ENCODE results near the gene UBE2D3. TPM values are rescaled to one million over a fixed set of nuclear protein-coding genes. Genes with fewer than 3 reads are reported as not detected.

UBE2D3 gene
- 864 and 871 TPM in 2 replicates for polyA plus RNA-seq (2013)

DNA sequence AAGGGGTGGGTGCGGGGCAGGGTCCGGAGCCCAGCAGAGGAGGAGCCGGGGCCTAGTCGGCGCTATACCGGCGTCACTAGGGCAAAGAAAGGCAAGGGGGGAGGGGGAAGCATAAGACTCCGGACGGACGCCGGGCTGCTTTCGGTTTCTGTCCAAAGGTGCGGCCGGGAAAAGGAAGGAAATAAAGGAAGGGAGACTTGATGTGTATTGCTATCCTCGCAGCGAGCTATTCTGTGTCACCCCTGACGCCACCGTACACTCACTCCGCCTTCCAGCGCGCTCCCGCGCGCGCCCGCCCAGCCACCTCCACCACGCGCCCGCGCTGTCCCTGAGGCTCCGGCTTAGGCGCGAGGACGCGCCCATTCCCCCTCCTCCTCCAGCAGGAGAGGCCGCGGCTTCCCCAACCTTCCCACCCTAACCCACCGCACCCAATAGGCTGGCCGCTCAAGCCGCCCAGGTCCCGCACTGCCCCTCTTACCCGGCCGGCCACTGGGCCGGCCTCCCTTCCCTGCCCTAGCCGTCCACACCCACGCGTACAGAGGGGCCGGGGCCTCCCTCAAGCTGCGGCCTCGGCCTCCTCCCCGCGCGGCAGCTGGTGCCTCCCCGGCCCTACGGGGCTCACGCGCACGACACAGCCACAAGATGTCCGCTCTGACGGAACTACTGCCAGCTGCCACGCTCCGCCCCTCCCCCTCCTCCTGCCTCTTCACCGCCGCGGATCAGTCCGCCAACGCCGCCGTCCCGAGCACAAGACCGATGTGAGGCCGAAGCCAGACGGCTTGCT lies at the start of gene UBE2D3:
UBE2D3 (minus strand) TSS at position 662 of the 784 bp plus-strand sequence. CDS start 1,043 bp downstream, outside the sequence.
- peak within 1 kb of the TSS; percentile 50 for H2BK120ac ChIP-seq (ENCODE audit: insufficient read depth, low read length, poor library complexity)
- peak within 1 kb of the TSS; percentile 87 for H2BK5ac ChIP-seq (ENCODE audit: low read depth, low read length, poor library complexity)
- peak within 1 kb of the TSS; percentile 66 for H3K4me2 ChIP-seq (ENCODE audit: low read length)
- H3K18ac ChIP-seq (ENCODE audit: low read length), result peak within 1 kb of the TSS; percentile 98
- no peaks in the 10 kb centered on the region for H3K27me3 ChIP-seq (ENCODE audit: insufficient read depth, low read length)
- H3K9ac ChIP-seq (ENCODE audit: low read length), result peak within 1 kb of the TSS; percentile 100
- WGBS (ENCODE audit: extremely low coverage, insufficient coverage, insufficient read length), result no CpG with 5 or more reads among the region's 73 CpGs
- H2AFZ ChIP-seq (ENCODE audit: insufficient read depth, low read length, poor library complexity), result peak within 1 kb of the TSS; percentile 78
- H3K23ac ChIP-seq (ENCODE audit: low read length), result no peak within 1 kb of the TSS
- no peaks in the 10 kb centered on the region for H3K9me3 ChIP-seq (ENCODE audit: insufficient read depth, low read depth, low read length)
- peaks cover 20% of the 10 kb centered on the region for H3K79me2 ChIP-seq (ENCODE audit: control insufficient read depth, insufficient read depth, low read length, poor library complexity)
- peak within 1 kb of the TSS; percentile 92 for H3K4me3 ChIP-seq (ENCODE audit: low read depth, low read length)
- peak within 1 kb of the TSS; percentile 93 for H3K4ac ChIP-seq (ENCODE audit: low read depth, low read length)
- H3K14ac ChIP-seq (ENCODE audit: low read length), result peak within 1 kb of the TSS; percentile 97
- H3K36me3 ChIP-seq (ENCODE audit: control insufficient read depth in 1 of 2, insufficient read depth in 2 of 2, low read length in 2 of 2), result no peaks in the 10 kb centered on the region
- peak within 1 kb of the TSS; percentile 98 for H4K12ac ChIP-seq (ENCODE audit: low read depth, low read length)
- peak within 1 kb of the TSS; percentile 83 for H4K8ac ChIP-seq (ENCODE audit: low read depth, low read length)
- H4K91ac ChIP-seq (ENCODE audit: low read depth, low read length), result peak within 1 kb of the TSS; percentile 99
- peak within 1 kb of the TSS; percentile 99 for H3K27ac ChIP-seq (ENCODE audit: low read depth, low read length)
- peaks cover 0 to 4% of the 10 kb centered on the region in 2 experiments for H3K4me1 ChIP-seq (ENCODE audit: control insufficient read depth in 1 of 2, insufficient read depth in 2 of 2, low read length in 2 of 2)
- peak within 1 kb of the TSS; percentile 46 for H2BK12ac ChIP-seq (ENCODE audit: low read length)
- peak; percentile 93 to 94 for DNase-seq
- peak within 1 kb of the TSS; percentile 82 for H2AK5ac ChIP-seq (ENCODE audit: low read length)
- peaks cover 25% of the 10 kb centered on the region for H3K79me1 ChIP-seq (ENCODE audit: low read length)

DNA sequence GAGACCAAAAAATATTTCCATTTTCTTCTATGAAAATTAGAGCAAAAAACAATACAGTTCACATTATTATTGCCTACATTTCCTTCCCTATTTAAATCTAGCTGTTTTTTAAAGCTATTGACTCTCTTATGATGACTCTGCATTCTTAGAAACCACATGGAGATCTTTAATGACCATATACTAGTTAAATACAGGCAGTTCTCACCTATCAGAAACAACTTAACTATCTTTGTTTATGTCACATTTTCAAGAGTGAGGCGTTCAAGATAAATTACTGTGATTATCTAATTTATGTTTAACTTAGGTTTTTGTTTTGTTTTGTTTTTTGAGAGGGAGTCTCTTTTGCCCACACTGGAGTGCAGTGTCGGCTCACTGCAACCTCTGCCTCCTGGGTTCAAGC lies 44.4 kb upstream of the UBE2D3 start:
- peaks cover 0 to 8% of the 10 kb centered on the region in 2 experiments for H3K36me3 ChIP-seq (ENCODE audit: control insufficient read depth in 1 of 2, insufficient read depth in 2 of 2, low read length in 2 of 2)
- peaks cover 12% of the 10 kb centered on the region for H3K79me1 ChIP-seq (ENCODE audit: low read length)
- H3K14ac ChIP-seq (ENCODE audit: low read length), result no peak overlapping the region
- H3K4ac ChIP-seq (ENCODE audit: low read depth, low read length), result peak overlapping the region; percentile 64
- no peak overlapping the region for H2BK120ac ChIP-seq (ENCODE audit: insufficient read depth, low read length, poor library complexity)
- H3K4me2 ChIP-seq (ENCODE audit: low read length), result no peak overlapping the region
- no peak overlapping the region for H4K8ac ChIP-seq (ENCODE audit: low read depth, low read length)
- no peak overlapping the region for H2AK5ac ChIP-seq (ENCODE audit: low read length)
- H3K27me3 ChIP-seq (ENCODE audit: insufficient read depth, low read length), result no peaks in the 10 kb centered on the region
- H3K4me1 ChIP-seq (ENCODE audit: control insufficient read depth in 1 of 2, insufficient read depth in 2 of 2, low read length in 2 of 2), result peaks cover 0 to 3% of the 10 kb centered on the region in 2 experiments
- H3K9me3 ChIP-seq (ENCODE audit: insufficient read depth, low read depth, low read length), result no peaks in the 10 kb centered on the region
- H2BK12ac ChIP-seq (ENCODE audit: low read length), result no peak overlapping the region
- no peak overlapping the region for H2BK5ac ChIP-seq (ENCODE audit: low read depth, low read length, poor library complexity)
- no peak overlapping the region for H4K91ac ChIP-seq (ENCODE audit: low read depth, low read length)
- no peak overlapping the region for H3K18ac ChIP-seq (ENCODE audit: low read length)
- H3K4me3 ChIP-seq (ENCODE audit: low read depth, low read length), result no peak overlapping the region
- DNase-seq, result no peak
- no CpG with 5 or more reads among the region's 2 CpGs for WGBS (ENCODE audit: extremely low coverage, insufficient coverage, insufficient read length)
- no peaks in the 10 kb centered on the region for H3K79me2 ChIP-seq (ENCODE audit: control insufficient read depth, insufficient read depth, low read length, poor library complexity)
- no peak overlapping the region for H2AFZ ChIP-seq (ENCODE audit: insufficient read depth, low read length, poor library complexity)
- no peak overlapping the region for H3K27ac ChIP-seq (ENCODE audit: low read depth, low read length)
- H3K9ac ChIP-seq (ENCODE audit: low read length), result no peak overlapping the region
- H3K23ac ChIP-seq (ENCODE audit: low read length), result no peak overlapping the region
- no peak overlapping the region for H4K12ac ChIP-seq (ENCODE audit: low read depth, low read length)

DNA sequence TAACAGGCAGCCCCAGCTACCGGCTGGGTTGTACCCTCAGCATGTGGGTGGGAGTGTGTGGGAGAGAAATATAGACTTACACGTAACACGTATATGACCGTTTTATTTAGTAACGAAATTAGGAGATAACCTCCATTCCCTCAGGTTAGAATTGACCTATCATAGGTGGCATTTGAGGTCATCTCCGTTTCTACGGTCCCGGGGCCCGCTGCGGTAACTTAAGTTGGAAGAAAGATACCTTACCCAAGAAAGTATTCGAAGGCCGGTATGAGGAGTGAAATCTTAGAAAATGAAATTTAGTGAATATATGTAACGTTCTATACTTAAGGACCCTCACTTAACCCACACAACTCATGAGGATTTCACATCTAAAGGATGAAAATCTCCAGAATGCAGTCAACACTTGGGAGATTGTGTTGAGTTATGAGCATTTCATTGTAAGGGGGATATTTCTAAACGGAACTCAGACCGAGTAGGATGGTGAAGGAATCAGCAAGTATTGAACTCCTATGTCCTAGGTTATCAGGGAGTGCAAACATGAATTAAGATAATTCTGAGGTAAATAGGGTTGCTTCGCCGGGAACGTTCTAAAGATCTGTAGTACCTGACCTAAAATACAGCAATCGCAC lies 42.3 kb upstream of the UBE2D3 start:
- peak overlapping the region; percentile 15 for H2BK5ac ChIP-seq (ENCODE audit: low read depth, low read length, poor library complexity)
- no peak overlapping the region for H4K12ac ChIP-seq (ENCODE audit: low read depth, low read length)
- no peaks in the 10 kb centered on the region for H3K79me2 ChIP-seq (ENCODE audit: control insufficient read depth, insufficient read depth, low read length, poor library complexity)
- peak overlapping the region; percentile 77 for H3K4ac ChIP-seq (ENCODE audit: low read depth, low read length)
- H3K14ac ChIP-seq (ENCODE audit: low read length), result peak overlapping the region; percentile 29
- H3K27me3 ChIP-seq (ENCODE audit: insufficient read depth, low read length), result no peaks in the 10 kb centered on the region
- peak overlapping the region; percentile 13 for H3K18ac ChIP-seq (ENCODE audit: low read length)
- H4K91ac ChIP-seq (ENCODE audit: low read depth, low read length), result peak overlapping the region; percentile 64
- H3K4me3 ChIP-seq (ENCODE audit: low read depth, low read length), result peak overlapping the region; percentile 88
- H3K27ac ChIP-seq (ENCODE audit: low read depth, low read length), result peak overlapping the region; percentile 95
- H3K23ac ChIP-seq (ENCODE audit: low read length), result no peak overlapping the region
- peak overlapping the region; percentile 76 for H3K4me2 ChIP-seq (ENCODE audit: low read length)
- no peaks in the 10 kb centered on the region for H3K9me3 ChIP-seq (ENCODE audit: insufficient read depth, low read depth, low read length)
- H4K8ac ChIP-seq (ENCODE audit: low read depth, low read length), result peak overlapping the region; percentile 68
- DNase-seq, result no peak
- peak overlapping the region; percentile 46 for H2AFZ ChIP-seq (ENCODE audit: insufficient read depth, low read length, poor library complexity)
- no CpG with 5 or more reads among the region's 19 CpGs for WGBS (ENCODE audit: extremely low coverage, insufficient coverage, insufficient read length)
- H2AK5ac ChIP-seq (ENCODE audit: low read length), result no peak overlapping the region
- H2BK12ac ChIP-seq (ENCODE audit: low read length), result no peak overlapping the region
- peaks cover 0 to 3% of the 10 kb centered on the region in 2 experiments for H3K4me1 ChIP-seq (ENCODE audit: control insufficient read depth in 1 of 2, insufficient read depth in 2 of 2, low read length in 2 of 2)
- H2BK120ac ChIP-seq (ENCODE audit: insufficient read depth, low read length, poor library complexity), result no peak overlapping the region
- peaks cover 12% of the 10 kb centered on the region for H3K79me1 ChIP-seq (ENCODE audit: low read length)
- H3K9ac ChIP-seq (ENCODE audit: low read length), result peak overlapping the region; percentile 84
- peaks cover 0 to 2% of the 10 kb centered on the region in 2 experiments for H3K36me3 ChIP-seq (ENCODE audit: control insufficient read depth in 1 of 2, insufficient read depth in 2 of 2, low read length in 2 of 2)

DNA sequence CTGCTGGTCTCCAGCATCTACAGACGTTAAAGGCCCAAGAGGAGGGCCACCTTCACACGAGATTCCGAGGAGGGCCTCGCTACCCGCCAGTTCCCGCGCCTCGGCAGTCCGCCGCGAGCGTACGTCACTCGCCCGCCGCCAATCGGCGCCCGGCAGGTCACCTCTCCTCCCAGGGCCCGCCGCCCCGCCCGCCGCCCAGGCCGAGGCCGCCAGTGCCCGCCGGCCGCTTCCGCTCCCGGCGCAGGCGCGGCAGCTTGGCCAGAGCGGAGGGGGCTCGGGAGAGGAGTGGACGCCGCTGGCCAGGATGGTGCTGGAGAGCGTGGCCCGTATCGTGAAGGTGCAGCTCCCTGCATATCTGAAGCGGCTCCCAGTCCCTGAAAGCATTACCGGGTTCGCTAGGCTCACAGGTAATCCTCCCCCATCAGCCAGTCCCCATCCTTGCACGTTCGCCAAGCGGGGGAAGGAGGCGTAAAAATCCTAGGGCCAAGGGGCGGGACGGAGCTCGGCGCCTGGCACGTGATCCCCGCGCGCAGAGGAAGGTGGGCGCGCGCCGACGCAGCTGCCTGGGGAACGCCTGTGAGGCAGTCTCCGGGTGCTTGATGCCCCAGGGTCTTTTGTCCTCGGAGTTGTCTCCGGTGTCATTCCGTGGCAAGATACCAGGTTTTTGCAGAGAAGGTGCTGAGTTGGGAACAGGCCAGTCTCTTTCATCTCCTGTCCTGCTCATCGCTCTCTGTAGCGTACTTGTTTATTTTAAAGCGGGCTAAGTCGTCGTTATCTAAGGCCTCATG lies 41.6 kb upstream of the UBE2D3 start, which contains the start of gene CISD2:
CISD2 (plus strand) TSS at position 212 of the 788 bp plus-strand sequence; CDS start at position 305, 93 bp downstream.
- Histone ChIP-seq H3K14ac (ENCODE audit: low read length) (peak within 1 kb of the TSS; percentile 72), H2BK12ac (ENCODE audit: low read length) (no peak within 1 kb of the TSS), H3K23ac (ENCODE audit: low read length) (no peak within 1 kb of the TSS), H3K9me3 (ENCODE audit: insufficient read depth, low read depth, low read length) (no peaks in the 10 kb centered on the region), H2BK120ac (ENCODE audit: insufficient read depth, low read length, poor library complexity) (peak within 1 kb of the TSS; percentile 70), H3K4me3 (ENCODE audit: low read depth, low read length) (peak within 1 kb of the TSS; percentile 88), H3K36me3 (ENCODE audit: control insufficient read depth in 1 of 2, insufficient read depth in 2 of 2, low read length in 2 of 2) (peaks cover 0 to 2% of the 10 kb centered on the region in 2 experiments), H3K79me1 (ENCODE audit: low read length) (peaks cover 12% of the 10 kb centered on the region), H3K27me3 (ENCODE audit: insufficient read depth, low read length) (no peaks in the 10 kb centered on the region), H3K4me1 (ENCODE audit: control insufficient read depth in 1 of 2, insufficient read depth in 2 of 2, low read length in 2 of 2) (peaks cover 0 to 3% of the 10 kb centered on the region in 2 experiments), H3K79me2 (ENCODE audit: control insufficient read depth, insufficient read depth, low read length, poor library complexity) (no peaks in the 10 kb centered on the region), H2AK5ac (ENCODE audit: low read length) (no peak within 1 kb of the TSS), H3K9ac (ENCODE audit: low read length) (peak within 1 kb of the TSS; percentile 84), H3K18ac (ENCODE audit: low read length) (peak within 1 kb of the TSS; percentile 73), H2AFZ (ENCODE audit: insufficient read depth, low read length, poor library complexity) (peak within 1 kb of the TSS; percentile 53), H4K12ac (ENCODE audit: low read depth, low read length) (peak within 1 kb of the TSS; percentile 92), H4K8ac (ENCODE audit: low read depth, low read length) (peak within 1 kb of the TSS; percentile 87), H3K4ac (ENCODE audit: low read depth, low read length) (peak within 1 kb of the TSS; percentile 55), H4K91ac (ENCODE audit: low read depth, low read length) (peak within 1 kb of the TSS; percentile 85), H3K4me2 (ENCODE audit: low read length) (peak within 1 kb of the TSS; percentile 76), H2BK5ac (ENCODE audit: low read depth, low read length, poor library complexity) (peak within 1 kb of the TSS; percentile 70), H3K27ac (ENCODE audit: low read depth, low read length) (peak within 1 kb of the TSS; percentile 95)
- no CpG with 5 or more reads among the region's 71 CpGs for WGBS (ENCODE audit: extremely low coverage, insufficient coverage, insufficient read length)
- peak; percentile 96 for DNase-seq
